Activated CD4-positive, CD25-positive, alpha-beta regulatory T cell treated with anti-CD3 and anti-CD28 coated beads, Interleukin-2, amount 50 U/mL, for 16 hours (primary cell): ENCODE results near the gene UMPS.

Source experiments
- DNase-seq: peaks from one replicate; pipeline ENCODE4 v3.0.0-alpha.2; 2020; ENCODE audit warnings: low read depth, low spot score

UMPS gene

GRCh38 chr3:124763206-124763605, 33.0 kb downstream of the UMPS start:
- no peak for DNase-seq

GRCh38 chr3:124763644-124764358, 33.5 kb downstream of the UMPS start:
- DNase-seq: no peak

- DNase-seq: no peak
Observed at GRCh38 chr3:124764746-124765145, 34.5 kb downstream of the UMPS start.

DNA sequence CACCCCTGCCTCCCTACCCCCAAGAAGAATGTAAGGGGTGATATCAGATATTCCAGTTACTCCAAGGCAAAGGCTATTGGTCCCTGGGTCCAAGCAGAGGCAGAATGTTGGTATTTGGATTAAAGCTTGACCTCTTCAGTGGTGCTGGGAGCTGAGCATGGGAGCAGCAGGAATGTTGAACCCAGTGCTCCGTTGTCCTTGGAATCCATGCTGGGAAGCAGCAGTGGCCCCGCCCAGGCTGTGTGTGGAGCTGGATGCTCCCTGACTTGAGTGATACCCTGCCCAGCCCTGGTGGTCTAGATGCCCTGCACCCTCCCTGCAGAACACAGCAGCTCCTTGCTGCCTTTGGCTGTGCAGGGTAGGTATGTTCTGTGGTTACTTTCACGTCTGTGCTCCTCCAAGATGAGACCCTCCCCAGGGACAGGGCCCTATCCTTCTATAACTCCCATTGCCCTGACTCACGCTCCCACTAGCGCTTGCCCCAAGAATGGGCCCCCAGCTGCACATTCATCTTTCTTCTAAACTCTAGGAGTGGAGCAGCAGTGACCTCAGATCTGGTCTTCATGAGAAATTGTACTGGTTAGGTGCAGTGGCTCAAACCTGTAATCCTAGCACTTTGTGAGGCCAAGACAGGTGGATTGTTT, 35.1 kb downstream of the UMPS start:
- no peak for DNase-seq

DNA sequence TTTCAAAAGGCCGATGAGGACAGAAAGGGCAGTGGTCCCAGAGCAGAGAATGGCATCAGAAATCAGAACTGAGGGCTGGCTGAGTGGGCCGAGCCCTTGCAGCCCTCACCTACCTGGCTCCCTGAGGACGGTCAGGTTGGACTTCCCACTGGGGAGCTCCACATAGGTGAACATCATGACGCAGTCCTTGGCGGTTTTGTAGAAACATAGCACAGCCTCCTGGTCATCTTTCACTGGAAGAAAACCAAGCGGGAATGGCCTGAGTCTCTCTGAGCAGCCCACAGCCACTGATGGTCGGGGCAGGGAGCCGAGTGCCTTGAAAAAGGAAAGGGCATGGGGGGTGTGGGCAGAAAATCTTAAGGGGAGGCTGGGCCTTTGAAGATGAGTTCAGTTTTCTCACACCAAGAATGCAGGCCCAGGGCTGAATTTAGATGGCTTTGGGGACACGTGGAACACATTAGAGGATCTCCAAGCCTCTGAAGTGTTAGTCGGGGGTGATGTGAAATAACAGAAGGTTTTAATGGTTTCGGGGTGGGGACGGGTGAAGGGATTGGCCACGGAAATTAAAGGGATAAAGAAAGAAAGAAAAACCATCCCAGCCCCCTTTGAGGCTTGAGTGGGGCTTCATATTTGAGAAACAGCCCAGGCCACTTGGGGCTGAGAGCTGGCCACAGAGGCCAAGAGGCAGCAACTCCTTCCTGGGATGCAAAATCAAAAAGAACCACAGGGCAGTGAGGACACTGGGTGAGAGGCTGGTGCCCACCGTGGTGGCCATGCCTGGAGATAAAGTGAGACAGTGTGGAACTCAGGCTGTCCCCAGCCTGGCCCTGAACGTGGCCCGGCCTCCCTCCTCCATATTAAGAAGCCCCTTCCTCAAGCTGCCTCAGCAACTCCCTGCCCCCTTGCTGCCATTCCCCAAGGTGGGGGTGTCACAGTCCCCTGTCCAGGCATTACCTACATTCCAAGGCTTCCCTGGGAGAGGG, 36.2 kb downstream of the UMPS start:
- no peak for DNase-seq

DNA sequence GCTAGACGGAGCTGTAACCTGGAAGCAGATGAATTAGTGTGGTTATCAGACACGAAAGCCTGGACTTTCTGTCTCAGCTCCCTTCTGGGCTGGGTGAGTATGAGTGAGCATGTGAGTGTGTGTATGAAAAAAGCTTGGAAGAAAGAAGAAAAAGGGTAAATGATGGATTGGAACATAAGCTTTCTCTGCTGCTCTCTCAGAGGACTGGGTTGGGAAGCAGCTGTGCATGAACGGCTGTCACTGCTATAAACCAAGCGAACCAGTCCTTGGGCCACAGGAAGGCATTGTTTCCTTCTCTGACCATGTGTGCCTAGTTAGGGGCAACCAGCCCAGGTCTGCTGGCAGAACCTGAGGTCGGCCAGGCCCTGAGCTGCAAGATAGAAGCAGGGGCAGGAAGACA, 37.0 kb downstream of the UMPS start:
- no peak for DNase-seq

GRCh38 chr3:124767691-124768090, 37.4 kb downstream of the UMPS start:
- DNase-seq: no peak

GRCh38 chr3:124768812-124769211, 38.6 kb downstream of the UMPS start:
- DNase-seq: no peak

DNA sequence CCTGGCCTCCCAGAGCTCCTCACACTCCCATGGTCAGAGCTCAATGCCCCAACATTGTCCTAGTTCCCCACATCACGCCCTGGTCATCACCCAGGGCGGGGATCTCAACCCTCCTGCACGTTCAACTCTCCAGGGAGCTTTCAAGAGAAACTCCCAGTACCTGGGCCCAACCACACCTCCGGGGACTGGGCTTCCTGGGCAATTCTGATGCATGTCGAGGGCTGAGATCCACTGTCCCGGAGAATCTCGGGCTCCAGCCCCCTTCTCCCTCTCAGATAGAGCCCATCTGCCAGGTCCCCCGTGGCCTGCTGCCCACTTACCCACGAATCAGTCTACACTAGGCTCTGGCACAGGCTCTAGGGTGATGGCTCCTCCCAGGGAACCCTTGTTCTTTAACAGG, 39.2 kb downstream of the UMPS start:
- DNase-seq: no peak

DNA sequence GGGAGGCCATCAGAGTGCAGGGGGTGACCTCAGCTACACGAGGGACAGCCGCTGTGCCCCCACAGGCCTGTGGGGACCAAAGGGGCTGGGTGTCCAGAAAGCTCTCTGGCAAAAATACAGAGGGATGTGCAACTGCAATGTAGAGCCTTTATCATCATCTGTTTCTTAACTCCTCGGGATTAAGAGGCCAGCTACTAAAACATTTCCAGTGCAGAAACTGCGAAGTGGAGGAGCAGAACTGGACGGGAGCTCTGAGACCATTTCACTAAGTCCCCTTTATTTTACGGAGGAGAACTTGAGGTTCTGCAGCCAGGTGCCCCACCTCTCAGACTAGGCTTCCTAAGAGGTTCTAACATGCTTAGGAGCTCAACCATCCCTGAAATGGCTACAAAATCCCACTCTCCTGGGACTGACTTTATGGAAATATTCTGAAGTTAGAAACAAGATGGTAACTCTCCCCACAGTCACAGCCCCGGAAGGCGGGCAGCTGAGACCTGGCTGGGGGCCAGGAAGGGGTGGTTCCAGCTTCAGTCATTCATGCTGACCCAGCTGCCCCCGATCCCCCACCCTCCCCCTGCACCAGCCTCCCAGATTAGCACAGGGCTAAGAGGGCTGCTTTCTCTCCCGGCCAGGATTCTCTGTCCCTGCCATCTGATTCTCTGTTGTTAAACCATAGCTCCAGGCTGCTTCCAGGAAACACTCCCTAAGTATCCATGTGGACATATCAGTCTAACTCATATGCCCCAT, 40.3 kb downstream of the UMPS start:
- DNase-seq: no peak

GRCh38 chr3:124771083-124771445, 40.8 kb downstream of the UMPS start:
- DNase-seq: no peak

DNA sequence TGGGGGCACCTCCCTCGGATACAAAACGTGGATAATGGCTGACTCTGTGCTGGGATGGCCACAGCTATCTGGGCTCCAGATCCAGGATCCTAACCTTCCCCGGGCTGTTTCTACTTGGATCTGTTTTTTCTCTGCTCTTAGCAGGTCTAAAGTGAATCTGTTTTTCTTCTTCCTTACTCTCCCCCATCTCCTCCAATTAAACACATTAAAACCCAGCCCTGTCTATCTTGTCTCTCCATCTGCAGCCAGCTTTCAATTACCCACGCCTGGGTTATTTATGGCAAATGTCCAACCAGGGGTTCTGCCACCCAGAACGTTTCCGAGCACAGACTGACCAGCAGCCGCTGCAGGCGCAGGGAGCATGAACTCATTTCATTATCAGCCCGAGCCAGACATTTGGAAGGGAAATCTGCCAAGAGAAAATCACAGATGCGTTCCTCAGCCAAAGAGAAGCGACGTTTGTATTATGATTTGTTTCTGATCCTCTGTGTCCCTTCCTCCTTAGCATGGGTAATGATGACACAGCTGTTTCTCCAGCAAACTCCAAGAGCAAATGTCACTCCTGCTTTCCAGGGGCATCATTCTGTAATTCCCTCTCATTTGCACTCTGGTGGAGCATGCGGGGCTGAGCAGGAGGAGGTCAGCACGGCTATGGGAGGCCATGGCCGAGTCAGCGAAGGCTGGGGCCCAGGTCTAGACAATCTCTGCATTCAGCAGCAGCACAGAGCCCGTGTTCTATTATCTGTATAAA, 42.0 kb downstream of the UMPS start:
- no peak for DNase-seq

DNA sequence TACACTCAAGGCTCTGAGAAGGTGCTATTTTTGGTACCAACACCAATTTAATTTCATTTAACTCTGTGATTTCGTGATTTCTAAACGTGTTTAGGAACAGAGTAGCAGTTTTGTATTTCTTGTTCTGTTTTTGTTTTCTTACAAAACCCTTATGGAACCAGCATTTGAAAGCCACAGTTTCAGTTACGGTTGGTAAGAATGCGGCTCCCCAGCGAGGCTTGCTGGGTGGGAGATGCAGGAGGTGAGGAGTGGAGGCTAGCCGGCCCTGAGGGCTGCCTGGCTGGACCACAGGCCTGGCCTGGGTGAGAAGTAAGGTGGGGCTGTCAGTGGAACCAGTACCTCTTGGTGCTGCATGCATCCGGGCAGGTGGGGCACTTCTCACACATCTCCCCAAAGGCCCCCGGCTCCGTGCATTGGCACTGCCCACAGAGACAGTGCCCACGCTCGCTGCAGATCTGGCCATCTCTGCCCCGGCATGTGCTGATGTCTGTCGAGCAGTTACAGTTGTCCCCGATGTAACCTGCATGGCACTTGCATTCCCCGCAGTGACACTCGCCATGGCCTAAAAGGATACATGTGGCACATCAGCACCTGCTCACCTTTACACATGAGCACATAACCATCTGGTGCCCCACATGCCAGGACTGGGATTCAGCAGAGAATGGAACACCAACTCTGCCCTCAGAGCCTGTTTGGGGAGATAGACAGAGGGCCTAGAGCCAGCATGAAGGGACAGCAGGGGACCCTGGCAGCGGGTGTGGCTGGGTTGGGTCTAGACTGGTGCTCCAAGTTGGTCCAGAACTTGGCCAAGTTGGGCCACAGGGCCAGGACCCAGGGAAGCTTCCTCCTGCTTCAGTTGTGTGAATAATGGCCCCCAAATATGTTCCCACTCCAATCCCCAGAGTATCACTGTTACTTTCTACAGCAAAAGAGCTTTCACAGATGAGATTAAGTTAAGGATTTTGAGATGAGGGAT, 43.4 kb downstream of the UMPS start:
- no peak for DNase-seq

- DNase-seq: no peak
Observed at GRCh38 chr3:124774327-124774718, 44.1 kb downstream of the UMPS start.

- no peak for DNase-seq
Observed at GRCh38 chr3:124774841-124775402, 44.7 kb downstream of the UMPS start.

DNA sequence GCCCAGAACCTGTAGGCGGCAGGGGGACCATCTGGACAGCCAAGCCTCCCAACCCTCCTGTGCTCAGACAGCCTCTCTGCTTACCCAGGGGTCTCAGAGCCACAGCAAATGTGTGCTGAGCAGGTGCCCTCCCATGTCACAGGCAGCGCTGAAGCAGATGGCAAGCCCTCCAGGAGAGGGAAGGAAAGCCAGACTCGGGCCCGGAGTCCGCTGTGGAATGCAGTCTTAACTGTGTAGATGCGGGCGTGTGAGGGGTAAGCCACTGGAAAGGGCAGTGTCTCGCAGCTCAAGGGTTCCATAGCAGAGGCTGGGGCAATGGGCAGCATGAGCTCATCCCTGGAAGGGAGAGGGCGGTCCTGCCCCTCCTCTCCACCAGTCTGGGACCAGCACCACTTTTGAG, 45.6 kb downstream of the UMPS start:
- DNase-seq: no peak

DNA sequence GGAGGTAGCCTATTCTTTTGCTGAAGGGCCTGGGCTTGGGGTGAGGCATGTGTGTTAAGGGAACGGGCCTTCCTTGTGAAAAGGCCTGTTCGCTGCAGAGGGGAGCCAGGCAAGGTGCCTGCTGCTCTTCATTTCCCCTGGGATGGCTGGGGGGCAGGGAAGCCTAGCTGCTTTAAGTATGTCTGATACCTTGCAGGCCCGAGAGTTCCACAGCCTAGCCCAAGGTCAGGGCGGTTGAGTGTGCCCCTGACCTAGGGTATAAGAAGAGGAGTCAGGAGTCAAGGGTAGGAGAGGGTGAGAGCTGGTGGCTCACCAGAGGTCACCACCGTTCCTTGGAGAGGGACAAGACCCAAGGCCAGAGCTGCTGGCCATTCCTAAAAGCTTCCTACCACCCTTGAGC, 46.6 kb downstream of the UMPS start:
- DNase-seq: no peak

DNA sequence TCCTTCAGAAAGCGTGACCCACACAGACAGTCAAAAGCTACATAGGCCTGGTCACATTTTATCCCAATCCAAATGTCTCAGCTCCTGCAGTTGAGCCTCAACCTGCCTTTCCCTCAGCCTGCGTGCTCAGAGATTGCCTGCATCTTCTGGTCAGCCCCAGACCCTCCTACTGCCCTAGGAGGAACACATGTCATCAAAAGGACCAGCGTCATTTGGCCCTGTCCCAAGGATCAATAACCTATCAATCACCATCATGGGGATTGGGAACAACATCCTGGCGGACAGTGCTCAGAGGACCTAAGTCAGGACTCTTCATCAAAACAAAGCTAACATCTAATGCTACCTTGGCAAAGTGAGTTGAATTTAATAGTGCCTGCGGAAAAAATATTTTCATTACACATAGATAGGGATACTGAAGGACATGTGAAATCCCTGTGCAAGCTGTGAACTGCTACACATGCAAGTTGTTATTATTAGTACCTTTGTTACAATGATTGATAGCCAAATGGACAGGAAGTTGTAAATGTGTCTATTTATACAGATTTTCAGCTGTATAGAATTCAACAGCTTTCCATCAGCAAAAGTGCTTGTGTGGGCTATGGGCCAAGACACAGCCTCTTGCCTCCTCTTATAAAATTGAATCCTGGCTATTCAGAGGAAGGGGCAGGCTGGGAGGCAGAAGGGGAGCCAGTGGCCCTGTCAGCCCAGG, 47.7 kb downstream of the UMPS start:
- DNase-seq: no peak

DNA sequence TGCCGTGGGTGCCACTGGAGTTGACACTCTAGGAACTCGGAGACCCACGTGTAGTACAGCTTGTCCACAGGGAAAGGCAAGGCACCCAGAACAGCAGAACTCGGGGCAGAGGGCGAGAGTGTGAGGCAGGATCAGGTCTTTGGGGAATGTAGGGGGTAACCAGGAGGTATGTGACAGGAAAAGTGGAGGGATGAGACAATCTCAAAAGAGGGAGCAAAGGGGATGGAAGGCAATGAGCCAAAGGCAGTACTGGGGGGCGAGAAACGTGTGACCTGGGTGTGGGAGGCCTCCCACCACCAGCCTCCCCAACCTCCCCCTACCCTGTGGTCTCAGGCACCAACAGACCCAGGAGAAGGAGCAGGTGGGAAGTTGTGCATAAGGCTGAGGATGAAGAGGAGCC, 48.9 kb downstream of the UMPS start:
- DNase-seq: no peak
